IMR-90 (cell line): ENCODE measurements around the gene PSG5. TPM values are rescaled to one million over a fixed set of nuclear protein-coding genes. Genes with fewer than 3 reads are reported as not detected.
"Not testable (repeated sequence)": the region's sequence is repeated elsewhere in the genome, so short reads cannot be mapped to it uniquely, and the experiment has no call there.

Experiments used
- ATAC-seq: fragments of 200-7000 bp; cut with Tn5 transposase; 2 replicates; pipeline ENCODE4 v1.9.1; 2020; ENCODE audit warnings: low read depth, mild to moderate bottlenecking, moderate library complexity
- BruUV-seq: library from RNA; stranded (reverse); fragments of 400-500 nt; replicated peaks from 2 replicates; lab custom pipeline; 2021; lab: Mats Ljungman, UMichigan
- CTCF ChIA-PET: fragments of 300-600 bp; formaldehyde crosslinking; extraction: SDS; loops from one replicate; lab custom pipeline; 2021; ENCODE audit warnings: antibody characterized with exemption; lab: Yijun Ruan, JAX
- POLR2A ChIA-PET: fragments of 300-600 bp; sonication (Branson Sonifier 250); formaldehyde crosslinking; loops from one replicate; lab custom pipeline; 2022; ENCODE audit warnings: antibody characterized with exemption; ENCODE audit not compliant: unreplicated experiment; lab: Charles Lee
- DNase-seq: peaks from one replicate; pipeline ENCODE4 v3.0.0; 2013
- H2AFZ ChIP-seq: replicated peaks from 2 replicates; pipeline ENCODE3; 2013; ENCODE audit warnings: low read length, mild to moderate bottlenecking; ENCODE audit not compliant: poor library complexity
- H2AK5ac ChIP-seq: 2 replicates; pipeline ENCODE4 v1.6.1; 2013; ENCODE audit warnings: low read depth, low read length, inconsistent platforms
- H2AK9ac ChIP-seq: replicated peaks from 2 replicates; pipeline ENCODE3; 2013; ENCODE audit warnings: mild to moderate bottlenecking, low read depth, low read length, moderate library complexity; ENCODE audit not compliant: poor library complexity
- H2BK120ac ChIP-seq: 2 replicates; pipeline ENCODE4 v1.6.1; 2013; ENCODE audit warnings: low read depth, low read length, inconsistent platforms
- H2BK15ac ChIP-seq: 3 replicates; pipeline ENCODE4 v1.6.1; 2013; ENCODE audit warnings: low read depth, low read length, inconsistent platforms
- H2BK20ac ChIP-seq: 2 replicates; pipeline ENCODE4 v1.6.1; 2013; ENCODE audit warnings: low read depth, mild to moderate bottlenecking, inconsistent platforms, low read length, moderate library complexity
- H2BK5ac ChIP-seq: 2 replicates; pipeline ENCODE4 v1.6.1; 2013; ENCODE audit warnings: mild to moderate bottlenecking, low read depth, low read length, inconsistent platforms; ENCODE audit not compliant: poor library complexity, severe bottlenecking
- H3K14ac ChIP-seq: replicated peaks from 2 replicates; pipeline ENCODE4 v1.6.1; 2013; ENCODE audit warnings: low read depth, low read length, inconsistent platforms
- H3K18ac ChIP-seq: 2 replicates; pipeline ENCODE4 v1.6.1; 2013; ENCODE audit warnings: low read depth, low read length, control low read depth
- H3K23ac ChIP-seq: 2 replicates; pipeline ENCODE4 v1.6.1; 2013; ENCODE audit warnings: low read depth, low read length, inconsistent platforms
- H3K27ac ChIP-seq: 2 replicates; pipeline ENCODE4 v1.5.1; 2013; ENCODE audit warnings: mild to moderate bottlenecking, control low read depth, low read length; ENCODE audit not compliant: insufficient read depth
- H3K27me3 ChIP-seq: 2 replicates; pipeline ENCODE4 v1.6.1; 2013; ENCODE audit warnings: low read length; ENCODE audit not compliant: control insufficient read depth, insufficient read depth
- H3K36me3 ChIP-seq: 2 replicates; pipeline ENCODE4 v1.6.1; 2013; ENCODE audit warnings: low read length, mixed read lengths; ENCODE audit not compliant: control insufficient read depth, insufficient read depth
- H3K4ac ChIP-seq: 2 replicates; pipeline ENCODE4 v1.6.1; 2013; ENCODE audit warnings: low read depth, low read length, inconsistent platforms
- H3K4me1 ChIP-seq: 2 replicates; pipeline ENCODE4 v1.6.1; 2013; ENCODE audit warnings: low read length, mixed read lengths; ENCODE audit not compliant: control insufficient read depth, insufficient read depth
- H3K4me2 ChIP-seq: 2 replicates; pipeline ENCODE4 v1.6.1; 2013; ENCODE audit warnings: low read depth, mild to moderate bottlenecking, control low read depth, low read length, moderate library complexity
- H3K4me3 ChIP-seq: 2 replicates; pipeline ENCODE4 v1.5.1; 2013; ENCODE audit warnings: low read depth, mild to moderate bottlenecking, control low read depth, low read length, moderate library complexity; ENCODE audit not compliant: insufficient read depth
- H3K56ac ChIP-seq: 2 replicates; pipeline ENCODE4 v1.6.1; 2013; ENCODE audit warnings: low read length, inconsistent platforms; ENCODE audit not compliant: insufficient read depth; ENCODE audit errors: extremely low read depth
- H3K79me1 ChIP-seq, 2 experiments: 2 replicates each; pipeline ENCODE4 v1.6.1; 2013; ENCODE audit warnings: low read length in 2 of 2, inconsistent platforms in 1 of 2, low read depth in 1 of 2
- H3K9ac ChIP-seq: 2 replicates; pipeline ENCODE4 v1.6.1; 2013; ENCODE audit warnings: low read depth, low read length, control low read depth
- H3K9me1 ChIP-seq: 2 replicates; pipeline ENCODE4 v1.6.1; 2013; ENCODE audit warnings: low read length, inconsistent platforms; ENCODE audit not compliant: insufficient read depth
- H3K9me3 ChIP-seq: 2 replicates; pipeline ENCODE4 v1.6.1; 2013; ENCODE audit warnings: low read length; ENCODE audit not compliant: control insufficient read depth, insufficient read depth
- H4K20me1 ChIP-seq: 2 replicates; pipeline ENCODE4 v1.6.1; 2013; ENCODE audit warnings: low read length, inconsistent platforms; ENCODE audit not compliant: insufficient read depth
- H4K5ac ChIP-seq: 2 replicates; pipeline ENCODE4 v1.6.1; 2013; ENCODE audit warnings: mild to moderate bottlenecking, low read depth, low read length, control low read depth
- H4K8ac ChIP-seq, 2 experiments: 2 replicates each; pipeline ENCODE4 v1.6.1; 2013; ENCODE audit warnings: low read depth in 2 of 2, low read length in 2 of 2, control low read depth in 1 of 2, inconsistent platforms in 1 of 2
- H4K91ac ChIP-seq: 2 replicates; pipeline ENCODE4 v1.6.1; 2013; ENCODE audit warnings: low read depth, low read length, inconsistent platforms; ENCODE audit not compliant: insufficient read depth
- USF2 ChIP-seq: fragments of 150-350 bp; IDR thresholded peaks from 2 replicates; pipeline ENCODE4 v1.6.1; 2017; ENCODE audit warnings: mild to moderate bottlenecking, antibody characterized with exemption, low read length, low read depth
- WGBS, 2 experiments: methylation state at CpG; one replicate each; pipeline versions ENCODE4 v1.1.5 to v1.1.7; 2013; ENCODE audit warnings: missing lambda C conversion rate in 2 of 2; ENCODE audit not compliant: insufficient read length in 1 of 2; ENCODE audit errors: extremely low coverage in 2 of 2; 5-methylcytosine and 5-hydroxymethylcytosine counted together
- dilution Hi-C: fragments of 300-500 bp; cut with HindIII; formaldehyde crosslinking; loops from one replicate; pipeline ENCODE4 v1.14.3; 2018; ENCODE audit warnings: low sequenced_read_pairs; ENCODE audit not compliant: unreplicated experiment
- in situ Hi-C: fragments of 300-500 bp; cut with MboI; formaldehyde crosslinking; loops from 3 replicates; pipeline ENCODE4 v1.14.3; 2019; ENCODE audit warnings: low sequenced_read_pairs, inconsistent platforms, mixed read lengths
- intact Hi-C: fragments of 100-400 bp; cut with micrococcal nuclease; formaldehyde crosslinking; loops from 2 replicates; pipeline ENCODE4 v1.10.0; 2022
- polyA plus RNA-seq, 3 experiments: library from polyadenylated mRNA; depleted of rRNA; stranded (reverse); fragments of >200 nt; gene quantifications; 2 replicates each; pipeline ENCODE4 v1.2.3, GENCODE V29; 2012; ENCODE audit warnings: low replicate concordance in 1 of 3
- total RNA-seq: library from RNA; depleted of rRNA; stranded (reverse); fragments of >200 nt; gene quantifications from 2 replicates; pipeline ENCODE4 v1.2.3, GENCODE V29; 2012

The PSG5 gene
- total and polyA plus RNA-seq, 2 of the 4 experiments (the other 2 are of a cell fraction) = 50.7 to 75.9 TPM

- no CpG with 5 or more reads among the region's 5 CpGs for WGBS, 2 experiments
- H3K9me3 ChIP-seq, H3K27ac ChIP-seq, H3K18ac ChIP-seq, H2AK9ac ChIP-seq, dilution Hi-C loops, ATAC-seq, H4K5ac ChIP-seq, H3K27me3 ChIP-seq, H4K91ac ChIP-seq, H2BK15ac ChIP-seq, POLR2A ChIA-PET, H3K23ac ChIP-seq, in situ Hi-C loops, H2AFZ ChIP-seq, H3K56ac ChIP-seq, BruUV-seq, CTCF ChIA-PET, H2AK5ac ChIP-seq, H3K9ac ChIP-seq, H3K4ac ChIP-seq, H3K14ac ChIP-seq, H3K36me3 ChIP-seq, intact Hi-C loops, H3K9me1 ChIP-seq, H4K20me1 ChIP-seq, H3K4me1 ChIP-seq, H3K4me3 ChIP-seq, H3K79me1 ChIP-seq: not testable (repeated sequence)
- TF ChIP-seq USF2 = peak; percentile 26; the same call in 1 of the 2 replicates
- DNase-seq = peak; percentile 35
- Histone ChIP-seq H3K4me2 (peak overlapping the region; percentile 22; the same call in 1 of the 2 replicates), H2BK20ac (peak overlapping the region; percentile 45; the same call in 1 of the 2 replicates), H4K8ac (0 out of 4 replicates have a peak overlapping the region, but pooled peaks of 1 of the 2 experiments have one; percentile 10), H2BK120ac (peak overlapping the region; percentile 32; the same call in 1 of the 2 replicates), H2BK5ac (peak overlapping the region; percentile 76)
Measured at GRCh38 chr19:43224201-43224854, 38.0 kb upstream of the PSG5 start.

GRCh38 chr19:43221891-43222290 lies 35.6 kb upstream of the PSG5 start:
- H2AK9ac ChIP-seq, H2BK20ac ChIP-seq, intact Hi-C loops, H3K56ac ChIP-seq, H3K9me1 ChIP-seq, H3K27me3 ChIP-seq, H2AFZ ChIP-seq, H3K9me3 ChIP-seq, POLR2A ChIA-PET, H3K4ac ChIP-seq, H2AK5ac ChIP-seq, ATAC-seq, H3K9ac ChIP-seq, H3K4me3 ChIP-seq, CTCF ChIA-PET, H3K27ac ChIP-seq, H3K79me1 ChIP-seq, H4K5ac ChIP-seq, H2BK5ac ChIP-seq, H4K8ac ChIP-seq, H3K23ac ChIP-seq, H4K91ac ChIP-seq, H3K14ac ChIP-seq, in situ Hi-C loops, H3K4me1 ChIP-seq, H3K36me3 ChIP-seq, dilution Hi-C loops, H4K20me1 ChIP-seq, DNase-seq, H3K18ac ChIP-seq, H2BK120ac ChIP-seq, BruUV-seq, H2BK15ac ChIP-seq, H3K4me2 ChIP-seq: not testable (repeated sequence)
- WGBS, 2 experiments = no CpG with 5 or more reads among the region's 22 CpGs
